H1 (cell line): ENCODE data around the gene GJC2.

Experiments used
- EP300 ChIP-seq, 2 experiments: IDR thresholded peaks; 1 replicate in 1 of 2; 2 replicates in 1 of 2; pipeline ENCODE4 v1.6.1; 2011 to 2012; ENCODE audit warnings: low read depth in 2 of 2, low read length in 2 of 2, mild to moderate bottlenecking in 2 of 2, borderline replicate concordance in 1 of 2, inconsistent platforms in 1 of 2, moderate library complexity in 1 of 2
- JUN ChIP-seq: IDR thresholded peaks from 2 replicates; pipeline ENCODE4 v1.6.1; 2011; ENCODE audit warnings: low read depth, mild to moderate bottlenecking, improper control_type of control experiment, low read length
- JUND ChIP-seq: IDR thresholded peaks from 2 replicates; pipeline ENCODE4 v1.6.1; 2011; ENCODE audit warnings: mild to moderate bottlenecking, improper control_type of control experiment, low read length
- ZNF274 ChIP-seq: IDR thresholded peaks from 2 replicates; pipeline ENCODE4 v1.7.0; 2012; ENCODE audit warnings: low read length, borderline replicate concordance; ENCODE audit errors: extremely low read depth
- TF ChIP-seq, protein P1 (sequence below), 3 experiments: IDR thresholded peaks; 1 replicate in 2 of 3; 2 replicates in 1 of 3; pipeline versions ENCODE4 v1.5.1 to v1.6.1; 2011; ENCODE audit warnings: low read length in 3 of 3, mild to moderate bottlenecking in 3 of 3, inconsistent platforms in 2 of 3, low read depth in 1 of 3, moderate library complexity in 1 of 3; ENCODE audit not compliant: insufficient read depth in 1 of 3; ENCODE audit errors: control extremely low read depth in 1 of 3

DNA sequence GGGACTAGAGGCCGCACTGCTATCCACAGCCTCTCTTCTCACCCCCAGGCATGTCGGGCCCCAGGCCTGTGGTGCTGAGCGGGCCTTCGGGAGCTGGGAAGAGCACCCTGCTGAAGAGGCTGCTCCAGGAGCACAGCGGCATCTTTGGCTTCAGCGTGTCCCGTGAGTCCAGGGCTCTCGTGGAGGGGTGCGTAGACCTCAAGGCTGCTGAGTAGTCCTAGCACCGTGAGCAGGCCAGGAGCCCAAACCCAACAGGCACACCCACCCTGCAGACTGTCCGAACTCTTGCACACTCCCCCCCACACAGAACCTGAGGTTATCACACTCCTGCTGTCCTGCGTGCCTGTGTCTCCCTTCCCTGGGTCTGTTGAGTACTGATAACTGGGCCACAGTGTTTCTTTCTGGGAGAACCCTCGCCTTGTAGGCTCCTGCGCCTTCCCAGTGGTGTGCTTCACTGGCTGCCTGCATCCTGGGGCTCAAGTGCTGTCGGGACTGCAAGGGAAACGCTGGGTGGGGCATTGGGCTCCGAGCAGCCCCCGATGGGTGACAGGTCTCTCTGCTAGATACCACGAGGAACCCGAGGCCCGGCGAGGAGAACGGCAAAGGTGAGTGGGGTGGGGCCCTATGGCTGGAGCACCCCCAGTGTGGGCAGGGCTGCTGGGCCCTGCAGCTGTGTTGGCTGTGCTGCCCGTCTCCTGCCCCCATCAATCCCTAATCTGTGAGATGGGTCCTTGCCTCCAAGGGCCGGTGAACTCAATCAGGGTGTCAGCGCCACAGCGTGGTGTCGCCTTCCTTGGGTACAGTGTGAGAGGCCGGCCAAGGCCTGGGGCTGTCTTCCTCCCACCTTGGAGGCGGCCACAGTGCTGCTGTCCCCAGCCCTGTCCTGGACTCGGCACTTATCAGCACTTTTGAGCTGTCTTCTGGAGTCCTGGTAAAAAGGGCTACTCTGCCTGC, 4.0 kb upstream of the GJC2 start:
- TF ChIP-seq, protein P1, sequence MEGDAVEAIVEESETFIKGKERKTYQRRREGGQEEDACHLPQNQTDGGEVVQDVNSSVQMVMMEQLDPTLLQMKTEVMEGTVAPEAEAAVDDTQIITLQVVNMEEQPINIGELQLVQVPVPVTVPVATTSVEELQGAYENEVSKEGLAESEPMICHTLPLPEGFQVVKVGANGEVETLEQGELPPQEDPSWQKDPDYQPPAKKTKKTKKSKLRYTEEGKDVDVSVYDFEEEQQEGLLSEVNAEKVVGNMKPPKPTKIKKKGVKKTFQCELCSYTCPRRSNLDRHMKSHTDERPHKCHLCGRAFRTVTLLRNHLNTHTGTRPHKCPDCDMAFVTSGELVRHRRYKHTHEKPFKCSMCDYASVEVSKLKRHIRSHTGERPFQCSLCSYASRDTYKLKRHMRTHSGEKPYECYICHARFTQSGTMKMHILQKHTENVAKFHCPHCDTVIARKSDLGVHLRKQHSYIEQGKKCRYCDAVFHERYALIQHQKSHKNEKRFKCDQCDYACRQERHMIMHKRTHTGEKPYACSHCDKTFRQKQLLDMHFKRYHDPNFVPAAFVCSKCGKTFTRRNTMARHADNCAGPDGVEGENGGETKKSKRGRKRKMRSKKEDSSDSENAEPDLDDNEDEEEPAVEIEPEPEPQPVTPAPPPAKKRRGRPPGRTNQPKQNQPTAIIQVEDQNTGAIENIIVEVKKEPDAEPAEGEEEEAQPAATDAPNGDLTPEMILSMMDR (IDR thresholded peaks at IDR 0.05; ENCODE audit: control extremely low read depth in 1 of 3, insufficient read depth in 1 of 3, low read depth in 1 of 3, low read length in 3 of 3) = no peak
- no peak for TF ChIP-seq ZNF274
- no peak for TF ChIP-seq JUN
- TF ChIP-seq EP300 (IDR thresholded peaks at IDR 0.05; ENCODE audit: borderline replicate concordance in 1 of 2, low read depth in 2 of 2, low read length in 2 of 2) = no peak
- TF ChIP-seq JUND = no peak
